ENCODE data around the gene PAN2. TPM values are rescaled to one million over a fixed set of nuclear protein-coding genes. Genes with fewer than 3 reads are reported as not detected.

The PAN2 gene
- total RNA-seq, 1 experiment from 2014 or later, result 75.0 TPM

- DNase-seq (ENCODE audit: low read depth, low spot score) (no peak), ATAC-seq (no peak)
- H2AFZ ChIP-seq (ENCODE audit: low read depth, low read length, poor library complexity, severe bottlenecking), result no peak overlapping the region
- H3K36me3 ChIP-seq (ENCODE audit: control insufficient read depth in 1 of 2, insufficient read depth in 2 of 2, low read length in 2 of 2), result peaks cover 10 to 11% of the 10 kb centered on the region in 2 experiments; a peak in 3 of 4 replicates
- H3K4me2 ChIP-seq (ENCODE audit: low read length), result no peak overlapping the region
- RAD21 ChIA-PET (ENCODE audit: low non-redundant PET in 1 of 2, low total read pairs in 2 of 2, uncharacterized antibody in 2 of 2, unreplicated experiment in 2 of 2), result no interaction called here
- intact Hi-C loops (cut with micrococcal nuclease), result no loop called here
- no peaks in the 10 kb centered on the region for H3K79me2 ChIP-seq (ENCODE audit: insufficient read depth, low read length)
- H3K4me1 ChIP-seq (ENCODE audit: control insufficient read depth in 1 of 2, insufficient read depth in 2 of 2, low read length in 2 of 2), result peaks cover 2 to 5% of the 10 kb centered on the region in 2 experiments; a peak in 2 of 4 replicates
- no peaks in the 10 kb centered on the region for H3K27me3 ChIP-seq (ENCODE audit: insufficient read depth, low read length)
- POLR2A ChIA-PET, result no interaction called here
- no peak overlapping the region for H3K4me3 ChIP-seq (replicated peaks in 1 of 2; ENCODE audit: low read depth in 1 of 2, low read length in 2 of 2)
- no peak overlapping the region for H3K27ac ChIP-seq (ENCODE audit: low read depth, low read length)
- H3K9me3 ChIP-seq (ENCODE audit: control insufficient read depth in 1 of 2, insufficient read depth in 1 of 2, low read depth in 1 of 2, low read length in 2 of 2), result no peaks in the 10 kb centered on the region
- CTCF ChIA-PET, result no interaction called here
- no peaks in the 10 kb centered on the region for H4K20me1 ChIP-seq (ENCODE audit: insufficient read depth)
- no TSS peak for BruUV-seq (replicated peaks)
- no peaks in the 10 kb centered on the region for H3K9me2 ChIP-seq (ENCODE audit: insufficient read depth)
- TF ChIP-seq EZH2 (IDR thresholded peaks at IDR 0.05) (no peak), POLR2A (IDR thresholded peaks at IDR 0.05; ENCODE audit: borderline replicate concordance, extremely low read depth, insufficient read depth, insufficient read length) (no peak), SIN3A (IDR thresholded peaks at IDR 0.05; ENCODE audit: low read depth) (no peak), EZH2phosphoT487 (IDR thresholded peaks at IDR 0.05; ENCODE audit: borderline replicate concordance) (no peak), RAD21 (IDR thresholded peaks at IDR 0.05; ENCODE audit: low read depth) (no peak), TCF7L2 (IDR thresholded peaks at IDR 0.05; ENCODE audit: borderline replicate concordance, extremely low read depth, insufficient read depth, insufficient read length) (no peak), CBX3 (IDR thresholded peaks at IDR 0.05; ENCODE audit: low read depth) (no peak), SP1 (IDR thresholded peaks at IDR 0.05; ENCODE audit: low read depth) (no peak), FOSL1 (IDR thresholded peaks at IDR 0.05; ENCODE audit: low read depth) (no peak), REST (IDR thresholded peaks at IDR 0.05; ENCODE audit: low read depth) (no peak), JUND (IDR thresholded peaks at IDR 0.05) (no peak), EGR1 (IDR thresholded peaks at IDR 0.05; ENCODE audit: low read depth) (no peak), POLR2AphosphoS5 (IDR thresholded peaks at IDR 0.05; ENCODE audit: low read depth, low read length) (no peak), YY1 (IDR thresholded peaks at IDR 0.05; ENCODE audit: extremely low read depth, insufficient replicate concordance, low read depth, low read length) (no peak), CTCF (IDR thresholded peaks at IDR 0.05 in 2 of 3, conservative IDR thresholded peaks at IDR 0.05 in 1 of 3; ENCODE audit: borderline replicate concordance in 1 of 3, insufficient read depth in 1 of 3, low read depth in 2 of 3, low read length in 2 of 3) (no peak), ZFX (IDR thresholded peaks at IDR 0.05) (no peak), ZNF274 (IDR thresholded peaks at IDR 0.05; ENCODE audit: low read depth, low read length) (no peak), ELF1 (IDR thresholded peaks at IDR 0.05; ENCODE audit: borderline replicate concordance, low read depth) (no peak)
- no peak overlapping the region for H3K9ac ChIP-seq (ENCODE audit: low read length)
Observed at GRCh38 chr12:56326126-56326525, 7.7 kb downstream of the PAN2 start.
